Fibroblast of lung (primary cell): ENCODE measurements around the gene ELK3. TPM values are rescaled to one million over a fixed set of nuclear protein-coding genes. Genes with fewer than 3 reads are reported as not detected.

Source experiments
- DNase-seq, 2 donors: peaks; one replicate each; pipeline versions ENCODE4 v3.0.0 to v3.0.0-alpha.2; 2010; ENCODE audit warnings: low read depth in 2 of 2
- H2AFZ ChIP-seq: 2 replicates; pipeline ENCODE4 v1.5.1; 2012; ENCODE audit warnings: low read length, control low read depth, inconsistent platforms
- H3K27ac ChIP-seq: 2 replicates; pipeline ENCODE4 v1.5.1; 2011; ENCODE audit warnings: low read length, control low read depth; ENCODE audit not compliant: insufficient read depth
- H3K27me3 ChIP-seq: 2 replicates; pipeline ENCODE4 v1.5.1; 2011; ENCODE audit warnings: mild to moderate bottlenecking, low read length; ENCODE audit not compliant: control insufficient read depth, insufficient read depth
- H3K36me3 ChIP-seq: 2 replicates; pipeline ENCODE4 v1.5.1; 2011; ENCODE audit warnings: low read length; ENCODE audit not compliant: control insufficient read depth, insufficient read depth
- H3K4me1 ChIP-seq: 2 replicates; pipeline ENCODE4 v1.5.1; 2011; ENCODE audit warnings: low read length; ENCODE audit not compliant: control insufficient read depth, insufficient read depth; ENCODE audit errors: extremely low read depth
- H3K4me2 ChIP-seq: 2 replicates; pipeline ENCODE4 v1.5.1; 2011; ENCODE audit warnings: low read length, control low read depth; ENCODE audit not compliant: insufficient read depth; ENCODE audit errors: extremely low read depth
- H3K4me3 ChIP-seq, 4 experiments: fragments of 200-600 bp in 1 of 4; sonication (generic) in 1 of 4; replicated peaks in 1 of 4; 2 replicates each; pipeline ENCODE4 v1.5.1; 2011 to 2016; ENCODE audit warnings: low read length in 4 of 4, low read depth in 3 of 4, mild to moderate bottlenecking in 3 of 4, control low read depth in 2 of 4, inconsistent platforms in 1 of 4, mixed read lengths in 1 of 4; ENCODE audit not compliant: insufficient read depth in 1 of 4; ENCODE audit errors: control extremely low read depth in 1 of 4
- H3K79me2 ChIP-seq: 2 replicates; pipeline ENCODE4 v1.5.1; 2012; ENCODE audit warnings: mild to moderate bottlenecking, low read length, inconsistent platforms; ENCODE audit not compliant: control insufficient read depth, insufficient read depth
- H3K9ac ChIP-seq: 2 replicates; pipeline ENCODE4 v1.5.1; 2011; ENCODE audit warnings: mild to moderate bottlenecking, low read length, control low read depth; ENCODE audit not compliant: insufficient read depth
- H3K9me3 ChIP-seq: 2 replicates; pipeline ENCODE4 v1.5.1; 2012; ENCODE audit warnings: low read depth, low read length; ENCODE audit not compliant: control insufficient read depth, insufficient read depth
- H4K20me1 ChIP-seq: 2 replicates; pipeline ENCODE4 v1.5.1; 2011; ENCODE audit warnings: low read length; ENCODE audit not compliant: control insufficient read depth, insufficient read depth; ENCODE audit errors: extremely low read depth
- EZH2 ChIP-seq: IDR thresholded peaks from 2 replicates; pipeline ENCODE4 v1.5.1; 2012; ENCODE audit warnings: low read length, control low read depth, mild to moderate bottlenecking; ENCODE audit errors: missing control alignments
- polyA plus RNA-seq, 2 donors: library from polyadenylated mRNA; depleted of rRNA in 1 of 2; stranded (reverse) in 1 of 2; unstranded in 1 of 2; fragments of >200 nt; gene quantifications; 2 replicates each; pipeline ENCODE4 v1.2.1, GENCODE V29; 2011 to 2012; ENCODE audit warnings: missing spikeins in 1 of 2
- total RNA-seq: library from RNA; depleted of rRNA; stranded (reverse); fragments of >200 nt; gene quantifications from 2 replicates; pipeline ENCODE4 v1.2.1, GENCODE V29; 2014
- TF ChIP-seq, protein P1 (sequence below), 2 donors: IDR thresholded peaks in 1 of 2; conservative IDR thresholded peaks in 1 of 2; 1 replicate in 1 of 2; 2 replicates in 1 of 2; pipeline ENCODE4 v1.5.1; 2011 to 2012; ENCODE audit warnings: low read length in 2 of 2, control low read depth in 1 of 2, inconsistent platforms in 1 of 2, low read depth in 1 of 2, mild to moderate bottlenecking in 1 of 2

The ELK3 gene
- total and polyA plus RNA-seq, 2 donors (not counting 1 experiment from before 2014, with no cell fraction given): 14.7 to 27.9 TPM

DNA sequence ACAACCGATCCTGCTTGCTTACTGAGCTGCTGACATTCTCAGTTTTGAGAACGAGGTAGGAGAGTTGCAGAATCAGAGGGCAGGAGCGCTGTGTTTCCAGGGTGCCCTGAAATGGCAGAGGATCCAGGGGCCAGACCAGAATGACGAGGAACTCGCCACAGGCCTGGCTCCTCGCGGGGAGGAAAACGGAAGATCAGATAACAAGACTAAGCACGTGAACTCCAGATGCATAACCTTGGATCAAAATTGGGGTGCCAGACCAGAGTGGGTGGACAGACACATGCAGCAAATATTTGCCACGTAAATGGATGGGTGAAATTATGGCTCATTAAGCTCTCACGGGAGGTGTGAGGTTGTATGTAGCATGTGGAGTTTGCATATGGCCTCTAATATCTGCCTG, 46.5 kb downstream of the ELK3 start:
- Histone ChIP-seq H3K27me3 (no peaks in the 10 kb centered on the region), H4K20me1 (no peaks in the 10 kb centered on the region), H3K4me1 (peaks cover 50% of the 10 kb centered on the region), H3K4me2 (no peak overlapping the region), H3K9me3 (no peaks in the 10 kb centered on the region), H2AFZ (no peak overlapping the region), H3K27ac (peak overlapping the region; percentile 95), H3K79me2 (peaks cover 63% of the 10 kb centered on the region), H3K4me3 (no peak overlapping the region), H3K9ac (peak overlapping the region; percentile 2), H3K36me3 (no peaks in the 10 kb centered on the region)
- peak in 1 of 2 donors; percentile 64 for DNase-seq
- TF ChIP-seq, protein P1, sequence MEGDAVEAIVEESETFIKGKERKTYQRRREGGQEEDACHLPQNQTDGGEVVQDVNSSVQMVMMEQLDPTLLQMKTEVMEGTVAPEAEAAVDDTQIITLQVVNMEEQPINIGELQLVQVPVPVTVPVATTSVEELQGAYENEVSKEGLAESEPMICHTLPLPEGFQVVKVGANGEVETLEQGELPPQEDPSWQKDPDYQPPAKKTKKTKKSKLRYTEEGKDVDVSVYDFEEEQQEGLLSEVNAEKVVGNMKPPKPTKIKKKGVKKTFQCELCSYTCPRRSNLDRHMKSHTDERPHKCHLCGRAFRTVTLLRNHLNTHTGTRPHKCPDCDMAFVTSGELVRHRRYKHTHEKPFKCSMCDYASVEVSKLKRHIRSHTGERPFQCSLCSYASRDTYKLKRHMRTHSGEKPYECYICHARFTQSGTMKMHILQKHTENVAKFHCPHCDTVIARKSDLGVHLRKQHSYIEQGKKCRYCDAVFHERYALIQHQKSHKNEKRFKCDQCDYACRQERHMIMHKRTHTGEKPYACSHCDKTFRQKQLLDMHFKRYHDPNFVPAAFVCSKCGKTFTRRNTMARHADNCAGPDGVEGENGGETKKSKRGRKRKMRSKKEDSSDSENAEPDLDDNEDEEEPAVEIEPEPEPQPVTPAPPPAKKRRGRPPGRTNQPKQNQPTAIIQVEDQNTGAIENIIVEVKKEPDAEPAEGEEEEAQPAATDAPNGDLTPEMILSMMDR (conservative IDR thresholded peaks at IDR 0.05 in 1 of 2, IDR thresholded peaks at IDR 0.05 in 1 of 2; ENCODE audit: low read depth in 1 of 2, low read length in 2 of 2): no peak
- TF ChIP-seq EZH2: no peak

DNA sequence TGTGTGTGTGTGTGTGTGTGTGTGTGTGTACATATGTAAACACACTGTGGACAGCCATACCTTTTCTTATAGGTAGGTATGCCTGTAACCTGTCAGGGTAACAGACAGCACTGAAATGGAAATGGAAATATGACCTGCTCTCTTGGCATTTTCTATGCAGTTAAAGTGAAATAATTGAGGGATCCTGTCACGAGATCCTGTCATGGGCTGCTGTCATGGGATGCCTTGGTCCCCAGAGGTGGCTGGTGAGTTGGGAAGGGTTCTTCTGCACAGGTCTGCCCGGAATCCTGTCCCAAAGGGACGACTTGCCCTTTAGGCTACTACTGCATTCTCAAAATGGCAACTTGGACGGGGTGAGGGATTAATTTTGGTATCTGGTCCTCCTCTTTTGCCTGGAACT, 47.3 kb downstream of the ELK3 start:
- no peak overlapping the region for H3K4me3 ChIP-seq

DNA sequence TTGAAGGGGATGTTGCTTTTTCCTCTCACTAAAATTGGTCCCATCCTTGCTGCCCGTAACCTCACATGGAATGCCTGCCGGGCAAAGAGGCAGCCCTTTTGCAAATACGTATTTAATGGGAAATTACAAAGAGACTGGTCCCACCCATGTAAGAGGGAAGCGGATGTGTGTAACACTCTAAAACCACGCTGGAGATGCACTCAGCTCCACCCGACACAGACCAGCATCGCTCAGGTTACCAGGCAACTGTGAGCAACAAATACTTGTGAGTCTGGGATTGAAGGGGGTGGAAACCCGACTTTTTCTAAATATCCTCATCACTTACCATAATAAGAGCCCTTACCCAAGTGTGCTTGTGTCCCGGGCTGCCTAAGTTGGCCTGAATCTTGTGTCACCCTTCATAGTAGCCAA, 47.7 kb downstream of the ELK3 start:
- Histone ChIP-seq H3K27me3 (no peaks in the 10 kb centered on the region), H2AFZ (no peak overlapping the region), H3K4me1 (peaks cover 39% of the 10 kb centered on the region), H4K20me1 (no peaks in the 10 kb centered on the region), H3K27ac (peak overlapping the region; percentile 95), H3K36me3 (no peaks in the 10 kb centered on the region), H3K4me3 (no peak overlapping the region), H3K9me3 (no peaks in the 10 kb centered on the region), H3K79me2 (peaks cover 66% of the 10 kb centered on the region), H3K4me2 (peak overlapping the region; percentile 53), H3K9ac (peak overlapping the region; percentile 71)
- TF ChIP-seq, protein P1 (conservative IDR thresholded peaks at IDR 0.05 in 1 of 2, IDR thresholded peaks at IDR 0.05 in 1 of 2; ENCODE audit: low read depth in 1 of 2, low read length in 2 of 2): no peak
- no peak for TF ChIP-seq EZH2
- peak; percentile 80 to 82 for DNase-seq

More for the DNA sequence above, 47.3 kb downstream of the ELK3 start:
- H2AFZ ChIP-seq: no peak overlapping the region
- H3K27me3 ChIP-seq: no peaks in the 10 kb centered on the region
- TF ChIP-seq, protein P1 (conservative IDR thresholded peaks at IDR 0.05 in 1 of 2, IDR thresholded peaks at IDR 0.05 in 1 of 2; ENCODE audit: low read depth in 1 of 2, low read length in 2 of 2): no peak
- no peak for TF ChIP-seq EZH2
- peaks cover 68% of the 10 kb centered on the region for H3K79me2 ChIP-seq
- H3K9ac ChIP-seq: peak overlapping the region; percentile 71
- H3K27ac ChIP-seq: peak overlapping the region; percentile 95
- DNase-seq: no peak
- H3K4me1 ChIP-seq: peaks cover 44% of the 10 kb centered on the region
- H4K20me1 ChIP-seq: no peaks in the 10 kb centered on the region
- H3K36me3 ChIP-seq: no peaks in the 10 kb centered on the region
- no peaks in the 10 kb centered on the region for H3K9me3 ChIP-seq
- H3K4me2 ChIP-seq: peak overlapping the region; percentile 53
